CMK (cell line): Measurements from ENCODE around the gene LRRK1.

Source experiments
- DNase-seq: peaks from one replicate; pipeline ENCODE4 v3.0.0-alpha.2; 2010; ENCODE audit warnings: low read depth

LRRK1 gene

GRCh38 chr15:101044625-101045235, 125.6 kb downstream of the LRRK1 start:
- DNase-seq, result no peak

DNA sequence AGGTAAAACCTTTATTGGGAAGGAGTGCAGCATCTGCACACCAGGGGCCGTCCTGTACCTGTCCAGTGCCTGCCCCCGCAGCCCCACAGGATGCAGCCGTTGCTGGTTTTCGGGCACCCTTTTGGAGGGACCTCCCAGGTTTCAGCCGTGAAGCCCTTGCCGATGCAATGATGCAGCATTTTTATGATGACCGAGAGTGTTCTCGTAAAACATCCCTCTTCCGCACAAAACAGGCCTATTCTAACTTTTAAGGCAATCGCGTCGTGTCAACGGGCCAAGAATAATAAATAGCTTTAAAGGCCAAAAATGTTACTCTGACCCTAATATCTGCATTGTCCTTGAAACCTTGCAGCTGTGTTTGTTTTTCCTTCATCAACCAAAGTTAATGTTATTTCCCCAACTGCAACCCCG, 126.1 kb downstream of the LRRK1 start:
- DNase-seq, result no peak

- DNase-seq, result no peak
These were observed 126.9 kb downstream of the LRRK1 start for GRCh38 chr15:101045835-101046691.

GRCh38 chr15:101046826-101047225, 127.7 kb downstream of the LRRK1 start:
- no peak for DNase-seq

DNA sequence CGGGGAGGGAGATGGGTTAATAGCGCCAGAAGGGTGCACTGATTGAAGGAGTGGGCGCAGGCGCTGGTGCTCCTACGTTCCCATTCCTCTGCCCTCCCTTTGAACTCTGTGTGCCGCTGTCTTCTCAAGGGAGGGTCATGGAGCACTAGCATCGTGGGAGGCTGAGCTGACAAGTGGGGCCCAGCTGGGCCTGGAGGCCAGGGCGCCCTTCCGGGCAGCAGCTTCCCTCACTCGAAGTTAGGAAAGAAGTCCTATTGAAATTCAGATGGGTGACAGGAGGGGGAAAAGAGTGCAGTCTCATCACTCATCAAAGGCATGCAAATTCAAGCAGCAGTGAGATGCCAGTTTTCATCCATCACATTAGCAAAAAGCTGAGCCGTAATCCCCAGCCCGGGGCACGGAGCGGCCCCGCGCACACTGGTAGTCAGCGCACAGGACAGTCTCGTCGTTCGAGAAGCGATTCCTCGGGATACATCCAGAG, 128.2 kb downstream of the LRRK1 start:
- DNase-seq, result no peak

DNA sequence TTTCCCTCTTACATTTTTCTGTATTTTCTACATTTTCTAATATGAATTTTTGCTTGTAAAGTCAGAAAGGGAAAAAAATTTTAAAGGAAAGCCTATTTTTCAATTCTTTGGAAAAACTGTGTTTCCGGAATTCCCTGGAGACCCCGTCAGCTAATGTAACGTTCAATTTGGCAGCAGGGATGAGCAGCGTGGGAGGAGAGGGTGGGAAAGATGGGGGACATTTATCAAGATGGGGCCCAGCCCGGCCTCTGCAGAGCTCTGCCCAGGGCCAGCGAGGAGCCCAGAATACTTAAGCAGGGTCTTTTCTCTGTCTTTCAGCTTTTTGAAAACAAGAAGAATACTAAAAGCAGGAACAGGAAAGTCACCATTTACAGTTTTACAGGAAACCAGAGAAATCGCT, 129.0 kb downstream of the LRRK1 start:
- DNase-seq, result no peak

DNA sequence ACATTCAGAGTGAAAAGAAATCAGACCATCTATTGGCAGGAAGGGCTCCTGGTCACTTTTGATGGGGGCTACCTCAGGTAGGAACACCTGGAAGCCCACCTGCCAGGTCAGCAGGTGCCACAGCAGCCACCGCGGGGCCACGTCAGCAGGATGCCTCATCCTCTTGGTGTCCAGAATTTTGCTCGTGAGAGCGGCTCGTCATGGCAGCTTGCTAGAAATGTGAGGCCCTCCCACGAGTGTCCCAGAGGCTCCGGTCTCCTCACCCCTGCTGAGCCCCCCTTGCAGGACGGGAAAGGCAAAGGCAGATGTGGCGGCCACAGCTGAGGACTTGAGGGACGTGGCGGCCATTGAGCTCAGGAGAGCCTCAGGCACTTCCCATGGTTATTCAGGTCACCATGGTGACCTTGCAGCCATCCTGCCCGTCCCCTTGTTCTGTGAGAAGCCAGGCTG, 129.4 kb downstream of the LRRK1 start:
- DNase-seq, result no peak

GRCh38 chr15:101049282-101049681, 130.1 kb downstream of the LRRK1 start:
- DNase-seq, result no peak

DNA sequence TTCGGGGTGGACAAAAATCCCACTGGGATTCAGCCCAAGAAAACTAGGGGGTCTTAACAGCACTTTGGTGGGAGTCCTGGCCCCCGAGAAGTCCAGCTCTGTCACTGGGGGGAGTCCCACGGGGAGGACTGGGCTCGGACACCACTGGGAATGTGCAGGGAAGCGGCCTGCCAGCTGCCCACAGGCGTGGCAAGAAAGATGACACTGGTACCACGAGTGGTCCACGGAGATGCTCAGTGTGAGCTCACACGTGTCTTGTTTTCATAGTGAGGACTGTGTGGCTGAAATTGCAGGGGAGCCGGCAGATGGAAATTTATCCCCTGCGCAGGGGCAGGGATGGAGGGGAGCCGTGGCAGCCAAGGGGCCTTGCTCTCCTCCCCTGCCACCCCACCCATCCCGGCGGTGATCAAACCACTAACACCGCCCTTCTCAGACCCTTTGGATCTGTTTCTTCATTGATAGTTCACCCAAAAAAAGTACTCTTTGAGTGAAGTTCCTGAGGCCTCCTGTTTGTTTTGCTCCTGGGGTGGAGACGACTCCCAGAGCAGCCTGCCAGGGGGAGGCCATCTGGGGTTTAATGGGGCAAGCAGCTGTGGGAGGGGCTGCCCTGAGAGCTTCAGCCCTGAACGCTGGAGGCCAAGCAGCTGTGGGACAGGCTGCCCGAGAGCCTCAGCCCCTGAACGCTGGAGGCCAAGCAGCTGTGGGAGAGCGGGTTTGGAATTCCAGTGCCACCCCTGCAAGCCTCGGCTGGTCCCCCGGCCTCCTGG, 130.9 kb downstream of the LRRK1 start:
- DNase-seq, result no peak

DNA sequence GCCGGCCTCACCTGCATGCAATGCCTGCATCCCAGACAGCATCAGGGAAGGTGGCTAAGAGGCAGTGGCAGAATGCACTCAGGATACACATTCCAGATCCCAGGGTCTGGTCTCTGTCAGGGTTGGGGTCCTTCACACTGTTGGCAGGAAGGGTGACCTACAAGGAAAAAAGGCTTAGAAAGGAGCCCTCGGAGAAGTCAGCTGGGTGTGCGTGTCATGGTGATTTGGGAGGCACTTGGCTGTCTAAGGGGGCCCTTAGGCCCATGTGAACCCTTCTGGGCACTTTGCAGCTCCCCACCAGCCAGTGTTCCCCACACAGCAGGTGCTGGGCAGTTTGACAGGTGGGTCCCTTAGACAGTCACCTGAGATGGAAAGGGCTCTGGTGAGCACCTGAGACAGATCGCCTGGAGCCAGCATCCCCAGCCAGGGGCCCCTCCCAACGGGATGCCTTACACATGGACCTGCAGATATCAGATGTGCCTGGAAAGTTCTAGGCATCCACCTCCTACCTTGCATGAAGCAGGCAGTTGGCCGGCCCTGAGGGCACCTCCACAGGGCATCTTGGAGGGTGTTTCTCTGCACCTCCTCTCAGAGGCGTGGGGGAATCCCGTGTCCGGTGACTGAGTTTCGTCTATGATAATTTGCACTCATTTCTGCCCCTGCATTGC, 131.6 kb downstream of the LRRK1 start:
- DNase-seq, result no peak

DNA sequence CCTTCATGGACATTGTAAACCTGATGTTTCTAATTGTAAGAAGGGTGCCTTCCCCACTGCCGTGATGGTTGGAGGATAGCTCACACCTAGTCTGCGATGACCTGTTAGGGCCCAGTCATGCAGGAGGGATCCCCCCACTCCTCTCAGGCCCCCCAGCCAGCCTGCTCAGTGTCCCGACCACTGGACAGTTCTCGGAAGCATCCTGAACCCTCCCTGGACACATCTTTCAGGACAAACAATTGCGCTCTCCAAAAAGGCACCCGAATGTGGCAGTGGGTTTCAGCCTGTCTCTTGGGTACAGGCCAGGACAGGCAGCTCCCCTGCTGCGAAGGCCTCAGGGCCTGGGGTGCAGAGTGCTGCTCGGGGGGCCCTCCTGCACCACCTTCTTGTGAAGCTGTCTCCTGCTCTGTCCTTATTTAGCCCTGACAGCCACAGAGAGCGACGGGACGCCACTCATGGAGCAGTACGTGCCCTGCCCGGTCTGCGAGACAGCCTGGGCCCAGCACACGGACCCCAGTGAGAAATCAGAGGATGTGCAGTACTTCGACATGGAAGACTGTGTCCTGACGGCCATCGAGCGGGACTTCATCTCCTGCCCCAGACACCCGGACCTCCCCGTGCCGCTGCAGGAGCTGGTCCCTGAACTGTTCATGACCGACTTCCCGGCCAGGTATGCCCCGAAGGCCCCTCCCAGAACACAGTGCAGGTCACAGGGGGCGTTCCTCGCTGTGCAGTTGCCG, 132.3 kb downstream of the LRRK1 start:
- DNase-seq, result no peak

- no peak for DNase-seq
These were observed 133.0 kb downstream of the LRRK1 start for GRCh38 chr15:101052031-101052620.

DNA sequence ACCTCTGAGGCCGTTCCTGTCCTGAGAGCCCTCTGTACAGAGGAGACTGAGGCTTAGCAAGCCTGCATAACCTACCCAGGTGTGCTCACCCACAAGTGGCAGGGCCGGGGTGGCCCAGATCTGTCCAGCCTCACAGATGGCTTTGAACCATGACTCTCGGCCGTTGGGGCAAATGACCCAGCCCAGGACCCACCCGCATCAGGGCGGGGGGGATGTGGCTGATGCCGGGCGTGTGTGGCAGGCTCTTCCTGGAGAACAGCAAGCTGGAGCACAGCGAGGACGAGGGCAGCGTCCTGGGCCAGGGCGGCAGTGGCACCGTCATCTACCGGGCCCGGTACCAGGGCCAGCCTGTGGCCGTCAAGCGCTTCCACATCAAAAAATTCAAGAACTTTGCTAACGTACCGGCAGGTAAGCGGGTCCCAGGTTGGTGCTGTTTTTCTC, 133.5 kb downstream of the LRRK1 start:
- DNase-seq, result no peak

- no peak for DNase-seq
These were observed 134.1 kb downstream of the LRRK1 start for GRCh38 chr15:101053261-101053660.

DNA sequence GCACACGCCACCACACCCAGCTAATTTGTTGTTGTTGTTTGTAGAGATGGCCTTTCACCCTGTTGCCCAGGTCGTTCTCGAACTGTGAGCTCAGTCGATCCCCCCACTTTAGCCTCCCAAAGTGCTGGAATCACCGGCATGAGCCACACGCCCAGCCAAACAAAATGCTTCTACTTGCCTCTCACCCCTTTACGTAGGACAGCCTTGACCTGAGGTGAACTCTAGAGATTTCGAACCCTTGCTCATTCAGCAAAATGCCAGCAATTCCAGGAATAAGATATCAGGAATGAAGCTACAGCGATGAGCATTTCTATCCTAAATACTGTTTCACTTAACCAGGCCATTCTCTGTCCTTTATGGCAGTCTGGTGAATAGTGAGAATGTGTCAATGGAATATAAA, 135.0 kb downstream of the LRRK1 start:
- no peak for DNase-seq

- no peak for DNase-seq
These were observed 135.8 kb downstream of the LRRK1 start for GRCh38 chr15:101054991-101055390.

- no peak for DNase-seq
These were observed 136.3 kb downstream of the LRRK1 start for GRCh38 chr15:101055411-101055810.

DNA sequence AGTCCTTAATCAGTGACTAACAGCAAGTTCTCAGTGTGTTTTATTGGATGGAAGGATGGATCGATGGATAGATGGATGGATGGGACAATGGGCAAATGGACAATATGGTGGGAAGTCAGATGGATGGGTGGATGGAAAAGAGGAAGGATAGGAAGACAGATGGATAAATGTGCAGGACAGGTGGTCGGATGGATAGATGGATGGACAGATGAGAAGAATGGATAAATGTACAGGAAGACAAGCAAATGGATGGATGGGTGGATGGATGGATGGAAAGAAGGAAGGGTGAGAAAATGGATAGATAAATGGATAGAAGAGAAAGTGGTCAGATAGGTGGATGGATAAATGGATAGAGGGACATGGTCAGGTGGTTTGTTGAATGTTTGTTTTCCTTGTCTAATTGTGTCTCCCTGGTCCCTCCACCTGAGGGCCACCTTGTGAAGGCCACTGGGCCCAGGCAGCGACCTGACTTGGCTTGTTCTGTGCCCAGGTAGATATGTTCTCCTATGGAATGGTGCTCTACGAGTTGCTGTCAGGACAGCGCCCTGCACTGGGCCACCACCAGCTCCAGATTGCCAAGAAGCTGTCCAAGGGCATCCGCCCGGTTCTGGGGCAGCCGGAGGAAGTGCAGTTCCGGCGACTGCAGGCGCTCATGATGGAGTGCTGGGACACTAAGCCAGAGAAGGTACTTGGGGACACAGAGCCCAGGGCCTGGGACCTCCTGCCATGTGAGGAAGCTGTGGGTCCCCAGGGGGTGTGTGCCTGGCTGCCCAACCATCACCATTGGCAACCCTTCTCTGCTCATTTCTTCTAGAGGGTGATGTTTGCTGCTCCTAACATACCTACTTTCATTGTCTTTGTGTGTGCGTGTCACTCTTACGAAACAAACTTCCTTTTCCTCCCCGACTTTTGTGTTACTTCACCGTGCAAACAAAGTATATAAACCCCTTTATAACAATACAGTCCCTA, 137.5 kb downstream of the LRRK1 start:
- no peak for DNase-seq

DNA sequence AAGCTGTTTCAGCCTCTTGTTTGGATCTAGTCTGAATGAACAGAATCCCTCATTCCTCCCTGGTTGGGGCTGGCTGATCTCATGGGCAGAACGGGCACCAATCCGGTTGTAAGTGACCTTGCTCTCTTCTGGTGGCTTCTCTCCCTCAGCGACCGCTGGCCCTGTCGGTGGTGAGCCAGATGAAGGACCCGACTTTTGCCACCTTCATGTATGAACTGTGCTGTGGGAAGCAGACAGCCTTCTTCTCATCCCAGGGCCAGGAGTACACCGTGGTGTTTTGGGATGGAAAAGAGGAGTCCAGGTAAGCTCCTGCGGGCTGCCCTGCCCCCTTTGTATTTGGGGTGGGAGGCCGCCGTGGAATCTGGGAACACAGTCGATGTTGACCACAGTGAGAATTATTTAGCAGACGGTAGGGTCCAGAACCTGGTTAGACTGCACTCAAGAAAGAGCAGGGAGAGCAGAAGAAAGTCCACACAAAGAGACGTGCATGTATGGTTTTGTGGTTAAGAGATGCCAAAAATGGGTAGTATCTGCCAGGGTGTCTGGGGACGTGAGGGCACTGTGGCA, 138.8 kb downstream of the LRRK1 start:
- no peak for DNase-seq
